HepG2 (cell line): Measurements from ENCODE around the gene STK39. TPM values are rescaled to one million over a fixed set of nuclear protein-coding genes. Genes with fewer than 3 reads are reported as not detected.

ENCODE experiments used
- ATAC-seq: fragments of 200-7000 bp; cut with Tn5 transposase; 3 replicates; pipeline ENCODE4 v1.9.1; 2020; ENCODE audit warnings: mild to moderate bottlenecking, moderate library complexity
- BruUV-seq: library from RNA; stranded (reverse); fragments of 400-500 nt; replicated peaks from 2 replicates; lab custom pipeline; 2021; lab: Mats Ljungman, UMichigan
- CTCF ChIA-PET: fragments of 300-600 bp; formaldehyde crosslinking; extraction: SDS; loops from one replicate; lab custom pipeline; 2021; ENCODE audit warnings: low total read pairs, inconsistent platforms, low intra/inter-chr PET ratio; lab: Yijun Ruan, JAX
- POLR2A ChIA-PET: fragments of 350-600 bp; sonication (Branson Sonifier 250); formaldehyde crosslinking; loops from one replicate; lab custom pipeline; 2020; ENCODE audit warnings: antibody characterized with exemption, inconsistent platforms; lab: Yijun Ruan, JAX
- DNase-seq: peaks from one replicate; pipeline ENCODE4 v3.0.0-alpha.2; 2015; ENCODE audit warnings: low spot score
- FAIRE-seq: peaks from 3 replicates; lab custom pipeline; 2011; peaks lifted over from hg19 to GRCh38; lab: Jason Lieb, UNC
- H2AFZ ChIP-seq: one replicate; pipeline ENCODE4 v1.6.1; 2011; ENCODE audit warnings: low read length, inconsistent platforms
- H3K27ac ChIP-seq: fragments of 300-600 bp; 3 replicates; pipeline ENCODE4 v1.8.0; 2011; ENCODE audit warnings: mixed run types, mild to moderate bottlenecking, mixed read lengths, low read length, inconsistent platforms; ENCODE audit not compliant: insufficient read depth; ENCODE audit errors: extremely low read length
- H3K27me3 ChIP-seq, 2 experiments: fragments of 200-600 bp in 1 of 2; 2 replicates in 1 of 2; 3 replicates in 1 of 2; pipeline versions ENCODE4 v1.6.0 to v1.8.0; 2011; ENCODE audit warnings: low read length in 2 of 2, mild to moderate bottlenecking in 2 of 2, moderate library complexity in 2 of 2, inconsistent platforms in 1 of 2; ENCODE audit not compliant: insufficient read depth in 2 of 2, control insufficient read depth in 1 of 2
- H3K36me3 ChIP-seq, 2 experiments: fragments of 200-600 bp in 1 of 2; replicated peaks in 1 of 2; 2 replicates in 1 of 2; 3 replicates in 1 of 2; pipeline versions ENCODE4 v1.5.1 to v1.8.0; 2011; ENCODE audit warnings: low read length in 2 of 2, inconsistent platforms in 1 of 2; ENCODE audit not compliant: insufficient read depth in 2 of 2, control insufficient read depth in 1 of 2
- H3K4me1 ChIP-seq: 2 replicates; pipeline ENCODE4 v1.5.1; 2012; ENCODE audit warnings: low read length, inconsistent platforms; ENCODE audit not compliant: insufficient read depth
- H3K4me2 ChIP-seq: 2 replicates; pipeline ENCODE4 v1.6.0; 2011; ENCODE audit warnings: low read depth, low read length, inconsistent platforms
- H3K4me3 ChIP-seq, 3 experiments: fragments of 200-600 bp in 1 of 3; sonication (generic), shearing (Covaris generic) in 1 of 3; replicated peaks in 1 of 3; 2 replicates each; pipeline ENCODE4 v1.5.1; 2011 to 2016; ENCODE audit warnings: low read length in 3 of 3, inconsistent platforms in 2 of 3, low read depth in 2 of 3, mild to moderate bottlenecking in 2 of 3, control low read depth in 1 of 3, mixed read lengths in 1 of 3; ENCODE audit not compliant: insufficient read depth in 1 of 3
- H3K79me2 ChIP-seq: one replicate; pipeline ENCODE4 v1.6.1; 2011; ENCODE audit warnings: low read length, inconsistent platforms; ENCODE audit not compliant: insufficient read depth
- H3K9ac ChIP-seq: 2 replicates; pipeline ENCODE4 v1.6.0; 2011; ENCODE audit warnings: mild to moderate bottlenecking, low read depth, low read length, inconsistent platforms; ENCODE audit not compliant: insufficient read depth
- H3K9me3 ChIP-seq: 2 replicates; pipeline ENCODE4 v1.5.1; 2012; ENCODE audit warnings: mild to moderate bottlenecking, low read length
- H4K20me1 ChIP-seq: 2 replicates; pipeline ENCODE4 v1.6.0; 2011; ENCODE audit warnings: inconsistent platforms, mild to moderate bottlenecking, low read length, moderate library complexity; ENCODE audit not compliant: insufficient read depth
- ZBTB39 ChIP-seq: sonication (generic); formaldehyde crosslinking; IDR thresholded peaks from 2 replicates; pipeline ENCODE4 v1.5.0; 2020; ENCODE audit warnings: missing genetic modification reagents
- WGBS: methylation state at CpG from one replicate; pipeline ENCODE4 v1.1.6; 2017; ENCODE audit warnings: low lambda C conversion rate; 5-methylcytosine and 5-hydroxymethylcytosine counted together
- in situ Hi-C: cut with HindIII; loops from 2 replicates; pipeline ENCODE4 v1.10.0; 2017; ENCODE audit warnings: low pct_unique_long_range_greater_than_20kb; ENCODE audit not compliant: extremely low pct_ligation_motif_present
- intact Hi-C: fragments of 100-400 bp; cut with micrococcal nuclease; formaldehyde crosslinking; loops from one replicate; pipeline ENCODE4 v1.10.0; 2022; ENCODE audit not compliant: unreplicated experiment
- polyA plus RNA-seq, 8 experiments: library from polyadenylated mRNA; depleted of rRNA in 3 of 8; stranded (reverse) in 7 of 8; unstranded in 1 of 8; fragments of >200 nt; fragmentation: Illumina TruSeq in 4 of 8; extraction: Trizol in 4 of 8; gene quantifications; 2 replicates each; pipeline versions ENCODE4 v1.2.1 to v1.2.3, GENCODE V29; 2011 to 2016; ENCODE audit warnings: low read depth in 4 of 8, missing spikeins in 1 of 8, mixed read lengths in 1 of 8; ENCODE audit not compliant: insufficient read depth in 1 of 8
- total RNA-seq, 5 experiments: library from RNA; depleted of rRNA; stranded (reverse); fragments of >200 nt; fragmentation: Illumina TruSeq; extraction: Trizol; gene quantifications; 2 replicates each; pipeline ENCODE4 v1.2.3, GENCODE V29; 2016; ENCODE audit warnings: low read depth in 1 of 5
- TF ChIP-seq, protein P1 (sequence below): sonication (generic); formaldehyde crosslinking; IDR thresholded peaks from 2 replicates; pipeline ENCODE4 v1.4.0; 2020; ENCODE audit warnings: missing genetic modification reagents, borderline replicate concordance
- TF ChIP-seq, protein P2 (sequence below): IDR thresholded peaks from 2 replicates; pipeline ENCODE4 v1.6.1; 2016; ENCODE audit warnings: mild to moderate bottlenecking, missing biosample characterization, missing genetic modification reagents

Gene STK39
- total and polyA plus RNA-seq, 2 of the 13 experiments (the other 11 are each of a cell fraction or from before 2014, with no cell fraction given) = 27.3 to 38.4 TPM

DNA sequence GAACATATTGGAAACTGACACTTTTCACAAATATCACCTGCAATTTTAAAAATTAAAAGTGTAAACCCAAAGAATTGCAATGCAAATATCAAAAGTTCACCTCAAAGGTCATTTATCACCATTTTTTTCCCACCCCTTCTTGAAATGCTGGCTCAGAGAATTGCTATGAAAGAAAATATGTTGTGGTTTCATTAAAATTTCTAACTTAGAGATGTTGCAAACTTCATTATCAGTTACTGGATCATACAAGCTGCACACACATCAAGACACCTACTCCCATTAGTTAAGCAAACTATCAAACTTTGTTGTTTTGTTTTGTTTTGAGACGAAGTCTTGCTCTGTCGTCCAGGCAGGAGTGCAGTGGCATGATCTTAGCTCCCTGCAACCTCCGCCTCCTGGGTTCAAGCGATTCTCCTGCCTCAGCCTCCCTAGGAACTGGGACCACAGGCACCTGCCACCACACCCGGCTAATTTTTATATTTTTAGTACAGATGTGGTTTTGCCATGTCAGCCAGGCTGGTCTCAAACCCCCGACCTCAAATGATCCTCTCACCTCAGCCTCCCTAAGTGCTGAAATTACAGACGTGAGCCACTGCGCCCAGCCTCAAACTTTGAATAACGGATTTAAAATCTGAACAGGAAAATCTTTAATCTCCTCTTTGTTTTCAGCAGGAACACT is 37.0 kb downstream of the STK39 start:
- ChIA-PET POLR2A (no interaction called here), CTCF (no interaction called here)
- in situ Hi-C loops = no loop called here
- no peak for FAIRE-seq
- no peak for ATAC-seq
- BruUV-seq = no TSS peak
- Histone ChIP-seq H3K79me2 (peaks cover 28% of the 10 kb centered on the region), H2AFZ (no peak overlapping the region), H3K27me3 (no peaks in the 10 kb centered on the region), H3K9me3 (no peaks in the 10 kb centered on the region), H3K4me3 (no peak overlapping the region), H3K4me2 (no peak overlapping the region), H3K27ac (peak overlapping the region; percentile 18), H3K36me3 (peaks cover 0 to 1% of the 10 kb centered on the region in 2 experiments; a peak in 1 of 5 replicates), H3K9ac (no peak overlapping the region), H3K4me1 (peaks cover 45% of the 10 kb centered on the region), H4K20me1 (no peaks in the 10 kb centered on the region)
- TF ChIP-seq, protein P1, sequence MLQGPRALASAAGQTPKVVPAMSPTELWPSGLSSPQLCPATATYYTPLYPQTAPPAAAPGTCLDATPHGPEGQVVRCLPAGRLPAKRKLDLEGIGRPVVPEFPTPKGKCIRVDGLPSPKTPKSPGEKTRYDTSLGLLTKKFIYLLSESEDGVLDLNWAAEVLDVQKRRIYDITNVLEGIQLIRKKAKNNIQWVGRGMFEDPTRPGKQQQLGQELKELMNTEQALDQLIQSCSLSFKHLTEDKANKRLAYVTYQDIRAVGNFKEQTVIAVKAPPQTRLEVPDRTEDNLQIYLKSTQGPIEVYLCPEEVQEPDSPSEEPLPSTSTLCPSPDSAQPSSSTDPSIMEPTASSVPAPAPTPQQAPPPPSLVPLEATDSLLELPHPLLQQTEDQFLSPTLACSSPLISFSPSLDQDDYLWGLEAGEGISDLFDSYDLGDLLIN (CRISPR knock-in tag) = no peak
- TF ChIP-seq, protein P2, sequence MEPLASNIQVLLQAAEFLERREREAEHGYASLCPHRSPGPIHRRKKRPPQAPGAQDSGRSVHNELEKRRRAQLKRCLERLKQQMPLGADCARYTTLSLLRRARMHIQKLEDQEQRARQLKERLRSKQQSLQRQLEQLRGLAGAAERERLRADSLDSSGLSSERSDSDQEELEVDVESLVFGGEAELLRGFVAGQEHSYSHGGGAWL (CRISPR knock-in tag) = no peak
- TF ChIP-seq ZBTB39 (CRISPR knock-in tag) = no peak
- no peak for DNase-seq
- 98% methylated on average over 9 of the region's 9 CpGs for WGBS
- intact Hi-C loops = no loop called here
